ENCODE results near the gene RAD17. TPM values are rescaled to one million over a fixed set of nuclear protein-coding genes. Genes with fewer than 3 reads are reported as not detected.
"Not testable (repeated sequence)": the region's sequence is repeated elsewhere in the genome, so short reads cannot be mapped to it uniquely, and the experiment has no call there.

RAD17 gene
- total RNA-seq, 1 donor from 2014 or later: 35.3 TPM

GRCh38 chr5:69449511-69449910 is 79.9 kb downstream of the RAD17 start:
- Mint-ChIP-seq H3K4me3 (ENCODE audit: low read depth) (no peak overlapping the region), H3K27ac (no peak overlapping the region), H3K36me3 (ENCODE audit: insufficient read depth) (no peaks in the 10 kb centered on the region), H3K9me3 (ENCODE audit: low read depth) (no peaks in the 10 kb centered on the region), H3K4me1 (ENCODE audit: low read depth) (peaks cover 15% of the 10 kb centered on the region), H3K27me3 (no peaks in the 10 kb centered on the region)
- TF ChIP-seq CTCF (IDR thresholded peaks at IDR 0.05; ENCODE audit: unreplicated experiment): no peak
- DNase-seq (ENCODE audit: low spot score, unreplicated experiment): no peak

DNA sequence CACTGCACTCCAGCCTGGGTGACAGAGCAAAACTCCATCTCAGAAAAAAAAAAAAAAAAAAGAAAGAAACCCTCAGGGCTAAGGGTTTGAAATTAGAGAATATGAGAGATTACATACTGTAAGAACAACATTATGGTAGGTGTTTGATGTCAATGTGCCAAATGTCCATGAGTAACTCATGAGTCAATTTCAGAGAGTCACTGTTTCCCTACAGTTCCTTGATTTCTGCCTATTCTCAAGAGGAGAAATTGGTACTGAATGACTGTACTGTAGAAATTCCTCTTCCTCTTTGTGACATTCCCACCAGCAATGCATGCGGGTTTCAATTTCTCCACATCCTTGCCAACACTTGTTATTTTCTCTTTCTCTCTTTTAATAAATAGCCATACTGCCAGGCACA is 80.5 kb downstream of the RAD17 start:
- DNase-seq (ENCODE audit: low spot score, unreplicated experiment): no peak
- Mint-ChIP-seq H3K9me3 (ENCODE audit: low read depth) (no peaks in the 10 kb centered on the region), H3K27ac (no peak overlapping the region), H3K4me1 (ENCODE audit: low read depth) (peaks cover 18% of the 10 kb centered on the region), H3K36me3 (ENCODE audit: insufficient read depth) (no peaks in the 10 kb centered on the region), H3K27me3 (no peaks in the 10 kb centered on the region), H3K4me3 (ENCODE audit: low read depth) (no peak overlapping the region)
- no peak for TF ChIP-seq CTCF (IDR thresholded peaks at IDR 0.05; ENCODE audit: unreplicated experiment)

GRCh38 chr5:69450527-69450926 is 80.9 kb downstream of the RAD17 start:
- H3K4me1 Mint-ChIP-seq (ENCODE audit: low read depth): peaks cover 18% of the 10 kb centered on the region
- DNase-seq (ENCODE audit: low spot score, unreplicated experiment); H3K27me3 Mint-ChIP-seq; H3K4me3 Mint-ChIP-seq (ENCODE audit: low read depth); H3K36me3 Mint-ChIP-seq (ENCODE audit: insufficient read depth); H3K9me3 Mint-ChIP-seq (ENCODE audit: low read depth); H3K27ac Mint-ChIP-seq: not testable (repeated sequence)

DNA sequence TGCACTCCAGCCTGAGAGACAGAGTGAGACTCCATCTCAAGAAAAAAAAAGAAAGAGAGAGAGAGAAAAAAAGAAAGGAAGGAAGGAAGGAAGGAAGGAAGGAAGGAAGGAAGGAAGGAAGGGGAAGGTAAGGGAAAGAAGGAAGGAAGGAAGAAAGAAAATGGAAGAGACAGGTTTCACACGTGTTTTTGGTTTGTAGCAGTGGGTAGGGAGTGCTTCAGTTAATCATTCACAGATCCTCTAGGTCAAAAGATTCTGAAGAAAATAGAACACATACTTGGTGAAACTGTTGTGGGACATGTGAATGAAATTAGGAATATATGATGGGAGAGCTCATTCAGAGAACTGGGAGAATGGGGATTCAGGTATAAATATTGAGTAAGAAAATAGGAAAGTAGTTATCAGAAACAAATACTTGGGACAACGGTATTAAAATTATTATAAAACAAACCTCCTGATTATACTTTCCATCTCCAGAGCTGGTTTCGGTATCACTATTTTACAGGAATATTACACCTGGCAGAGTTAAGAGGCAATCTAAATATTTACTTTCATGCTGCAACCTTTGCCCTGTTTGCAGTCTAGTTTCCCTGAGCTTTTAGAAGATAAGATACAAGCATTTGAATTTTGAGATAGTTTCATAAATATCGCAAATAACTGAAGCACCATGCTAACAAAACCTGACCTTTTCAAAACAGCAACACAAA is 82.5 kb downstream of the RAD17 start:
- peak overlapping the region; percentile 96 for H3K27ac Mint-ChIP-seq

DNA sequence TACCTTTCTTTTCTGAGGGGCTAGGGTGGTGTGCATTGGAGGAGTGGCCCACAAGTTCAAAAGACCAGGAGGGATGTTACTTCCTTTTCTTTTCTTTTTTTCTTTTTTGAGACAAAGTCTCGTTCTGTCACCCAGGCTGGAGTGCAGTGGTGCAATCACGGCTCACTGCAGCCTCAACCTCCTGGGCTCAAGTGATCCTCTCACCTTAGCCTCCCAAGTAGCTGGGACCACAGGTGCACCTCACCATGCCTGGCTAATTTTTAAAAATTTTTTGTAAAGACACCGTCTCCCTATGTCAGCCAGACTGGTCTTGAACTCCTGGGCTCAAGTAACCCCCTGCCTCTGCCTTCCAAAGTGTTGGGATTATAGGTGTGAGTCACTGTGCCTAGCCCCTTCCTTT is 83.9 kb downstream of the RAD17 start:
- H3K4me1 Mint-ChIP-seq (ENCODE audit: low read depth): peaks cover 18% of the 10 kb centered on the region
- H3K9me3 Mint-ChIP-seq (ENCODE audit: low read depth); H3K4me3 Mint-ChIP-seq (ENCODE audit: low read depth); DNase-seq (ENCODE audit: low spot score, unreplicated experiment); H3K27me3 Mint-ChIP-seq; H3K27ac Mint-ChIP-seq; H3K36me3 Mint-ChIP-seq (ENCODE audit: insufficient read depth): not testable (repeated sequence)

More for the DNA sequence above, 82.5 kb downstream of the RAD17 start:
- Mint-ChIP-seq H3K4me3 (ENCODE audit: low read depth) (peak overlapping the region; percentile 50), H3K4me1 (ENCODE audit: low read depth) (peaks cover 18% of the 10 kb centered on the region), H3K27me3 (no peaks in the 10 kb centered on the region), H3K36me3 (ENCODE audit: insufficient read depth) (peaks cover 1% of the 10 kb centered on the region), H3K9me3 (ENCODE audit: low read depth) (no peaks in the 10 kb centered on the region)
- no peak for DNase-seq (ENCODE audit: low spot score, unreplicated experiment)
- no peak for TF ChIP-seq CTCF (IDR thresholded peaks at IDR 0.05; ENCODE audit: unreplicated experiment)

DNA sequence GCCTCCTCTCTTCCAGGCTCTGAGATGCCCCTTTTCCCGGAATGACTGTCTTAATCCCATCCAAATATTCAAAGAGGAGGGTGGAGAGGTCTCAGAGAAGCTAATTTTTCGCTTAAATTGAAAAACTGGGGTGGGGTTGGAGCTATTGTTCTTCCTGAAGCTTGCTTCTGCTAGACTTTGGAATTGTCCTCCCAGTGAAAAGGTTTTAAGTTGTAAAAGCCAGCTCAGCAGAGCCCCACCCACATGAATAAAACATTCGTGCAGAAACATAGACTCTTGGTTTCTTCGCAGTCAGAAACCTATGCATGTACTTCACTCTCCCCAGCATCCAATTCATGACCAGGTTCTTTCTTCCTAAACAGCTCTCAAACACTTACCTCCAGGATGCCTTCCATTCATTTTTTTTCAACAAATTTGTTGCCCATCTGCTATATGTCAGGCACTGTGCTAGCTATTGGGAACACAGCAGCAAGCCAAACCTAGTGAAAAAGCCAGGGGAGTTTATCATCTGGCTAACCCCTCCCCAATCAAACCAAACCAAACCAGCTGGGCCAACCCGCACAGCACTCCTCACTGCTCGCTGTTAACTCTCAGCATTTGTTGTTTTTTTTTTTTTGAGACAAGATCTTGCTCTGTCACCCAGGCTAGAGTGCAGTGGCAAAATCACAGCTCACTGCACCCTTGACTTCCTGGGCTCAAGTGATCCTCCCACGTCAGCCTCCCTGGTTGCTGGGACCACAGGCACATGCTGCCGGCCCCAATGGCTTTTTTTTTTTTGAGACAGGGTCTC is 85.0 kb downstream of the RAD17 start:
- H3K9me3 Mint-ChIP-seq (ENCODE audit: low read depth): no peaks in the 10 kb centered on the region
- no peak for TF ChIP-seq CTCF (IDR thresholded peaks at IDR 0.05; ENCODE audit: unreplicated experiment)
- H3K36me3 Mint-ChIP-seq (ENCODE audit: insufficient read depth): peaks cover 1% of the 10 kb centered on the region
- peaks cover 18% of the 10 kb centered on the region for H3K4me1 Mint-ChIP-seq (ENCODE audit: low read depth)
- no peak for DNase-seq (ENCODE audit: low spot score, unreplicated experiment)
- no peaks in the 10 kb centered on the region for H3K27me3 Mint-ChIP-seq
- no peak overlapping the region for H3K4me3 Mint-ChIP-seq (ENCODE audit: low read depth)
- H3K27ac Mint-ChIP-seq: peak overlapping the region; percentile 86

DNA sequence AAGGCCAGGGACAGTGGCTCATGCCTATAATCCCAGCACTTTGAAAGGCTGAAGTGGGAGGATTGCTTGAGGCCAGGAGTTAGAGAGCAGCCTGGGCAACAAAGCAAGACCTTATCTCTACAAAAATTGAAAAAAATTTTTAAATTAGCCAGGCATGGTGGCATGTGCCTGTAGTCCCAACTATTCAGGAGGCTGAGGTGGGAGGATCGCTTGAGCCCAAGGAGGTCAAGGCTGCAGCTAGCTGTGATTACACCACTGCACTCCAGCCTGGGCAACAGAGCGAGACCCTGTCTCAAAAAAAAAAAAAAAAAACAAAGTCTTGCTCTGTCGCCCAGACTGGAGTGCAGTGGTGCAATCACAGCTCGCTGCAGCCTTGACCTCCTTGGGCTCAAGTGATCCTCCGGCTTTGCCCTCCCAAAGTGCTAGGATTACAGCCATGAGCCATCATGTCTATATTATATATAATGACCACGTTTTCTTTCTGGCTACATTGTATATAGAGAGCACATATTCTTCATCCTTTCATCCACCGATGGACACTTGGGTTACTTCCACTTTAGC is 85.9 kb downstream of the RAD17 start:
- H3K27ac Mint-ChIP-seq: peak overlapping the region; percentile 33
- H3K4me3 Mint-ChIP-seq (ENCODE audit: low read depth); H3K9me3 Mint-ChIP-seq (ENCODE audit: low read depth); H3K36me3 Mint-ChIP-seq (ENCODE audit: insufficient read depth); DNase-seq (ENCODE audit: low spot score, unreplicated experiment); H3K27me3 Mint-ChIP-seq: not testable (repeated sequence)
- H3K4me1 Mint-ChIP-seq (ENCODE audit: low read depth): peaks cover 18% of the 10 kb centered on the region
